Fibroblast of lung (primary cell): ENCODE data around the gene NXN. TPM values are rescaled to one million over a fixed set of nuclear protein-coding genes. Genes with fewer than 3 reads are reported as not detected.
A peak's percentile ranks its signal among the peaks of the same experiment; 100 is the strongest.

Experiments used
- DNase-seq, 2 donors: peaks; one replicate each; pipeline versions ENCODE4 v3.0.0 to v3.0.0-alpha.2; 2010; ENCODE audit warnings: low read depth in 2 of 2
- H2AFZ ChIP-seq: 2 replicates; pipeline ENCODE4 v1.5.1; 2012; ENCODE audit warnings: low read length, control low read depth, inconsistent platforms
- H3K27ac ChIP-seq: 2 replicates; pipeline ENCODE4 v1.5.1; 2011; ENCODE audit warnings: low read length, control low read depth; ENCODE audit not compliant: insufficient read depth
- H3K27me3 ChIP-seq: 2 replicates; pipeline ENCODE4 v1.5.1; 2011; ENCODE audit warnings: mild to moderate bottlenecking, low read length; ENCODE audit not compliant: control insufficient read depth, insufficient read depth
- H3K36me3 ChIP-seq: 2 replicates; pipeline ENCODE4 v1.5.1; 2011; ENCODE audit warnings: low read length; ENCODE audit not compliant: control insufficient read depth, insufficient read depth
- H3K4me1 ChIP-seq: 2 replicates; pipeline ENCODE4 v1.5.1; 2011; ENCODE audit warnings: low read length; ENCODE audit not compliant: control insufficient read depth, insufficient read depth; ENCODE audit errors: extremely low read depth
- H3K4me2 ChIP-seq: 2 replicates; pipeline ENCODE4 v1.5.1; 2011; ENCODE audit warnings: low read length, control low read depth; ENCODE audit not compliant: insufficient read depth; ENCODE audit errors: extremely low read depth
- H3K4me3 ChIP-seq, 4 experiments: fragments of 200-600 bp in 1 of 4; sonication (generic) in 1 of 4; replicated peaks in 1 of 4; 2 replicates each; pipeline ENCODE4 v1.5.1; 2011 to 2016; ENCODE audit warnings: low read length in 4 of 4, low read depth in 3 of 4, mild to moderate bottlenecking in 3 of 4, control low read depth in 2 of 4, inconsistent platforms in 1 of 4, mixed read lengths in 1 of 4; ENCODE audit not compliant: insufficient read depth in 1 of 4; ENCODE audit errors: control extremely low read depth in 1 of 4
- H3K79me2 ChIP-seq: 2 replicates; pipeline ENCODE4 v1.5.1; 2012; ENCODE audit warnings: mild to moderate bottlenecking, low read length, inconsistent platforms; ENCODE audit not compliant: control insufficient read depth, insufficient read depth
- H3K9ac ChIP-seq: 2 replicates; pipeline ENCODE4 v1.5.1; 2011; ENCODE audit warnings: mild to moderate bottlenecking, low read length, control low read depth; ENCODE audit not compliant: insufficient read depth
- H3K9me3 ChIP-seq: 2 replicates; pipeline ENCODE4 v1.5.1; 2012; ENCODE audit warnings: low read depth, low read length; ENCODE audit not compliant: control insufficient read depth, insufficient read depth
- H4K20me1 ChIP-seq: 2 replicates; pipeline ENCODE4 v1.5.1; 2011; ENCODE audit warnings: low read length; ENCODE audit not compliant: control insufficient read depth, insufficient read depth; ENCODE audit errors: extremely low read depth
- CTCF ChIP-seq, 2 donors: IDR thresholded peaks in 1 of 2; conservative IDR thresholded peaks in 1 of 2; 1 replicate in 1 of 2; 2 replicates in 1 of 2; pipeline ENCODE4 v1.5.1; 2011 to 2012; ENCODE audit warnings: low read length in 2 of 2, control low read depth in 1 of 2, inconsistent platforms in 1 of 2, low read depth in 1 of 2, mild to moderate bottlenecking in 1 of 2
- EZH2 ChIP-seq: IDR thresholded peaks from 2 replicates; pipeline ENCODE4 v1.5.1; 2012; ENCODE audit warnings: low read length, control low read depth, mild to moderate bottlenecking; ENCODE audit errors: missing control alignments
- polyA minus RNA-seq: library from RNA; depleted of rRNA, polyadenylated mRNA; stranded (reverse); fragments of >200 nt; gene quantifications from 2 replicates; pipeline ENCODE4 v1.2.3, GENCODE V29; 2011; ENCODE audit warnings: low replicate concordance
- polyA plus RNA-seq, 2 donors: library from polyadenylated mRNA; depleted of rRNA in 1 of 2; stranded (reverse) in 1 of 2; unstranded in 1 of 2; fragments of >200 nt; gene quantifications; 2 replicates each; pipeline ENCODE4 v1.2.1, GENCODE V29; 2011 to 2012; ENCODE audit warnings: missing spikeins in 1 of 2
- total RNA-seq: library from RNA; depleted of rRNA; stranded (reverse); fragments of >200 nt; gene quantifications from 2 replicates; pipeline ENCODE4 v1.2.1, GENCODE V29; 2014

NXN gene
- total RNA-seq: 48.0 and 53.8 TPM in 2 replicates
- 38.5 and 75.6 TPM in 2 replicates for polyA plus RNA-seq
- polyA plus RNA-seq (2012): 45.5 and 79.1 TPM in 2 replicates
- polyA minus RNA-seq: 109 and 204 TPM in 2 replicates

- peak within 1 kb of the TSS; percentile 42 to 84 (median 80) for H3K4me3 ChIP-seq
- H3K9ac ChIP-seq: peak within 1 kb of the TSS; percentile 57
- H2AFZ ChIP-seq: peak within 1 kb of the TSS; percentile 52
- no peaks in the 10 kb centered on the region for H4K20me1 ChIP-seq
- peak within 1 kb of the TSS; percentile 46 for H3K27ac ChIP-seq
- H3K79me2 ChIP-seq: peaks cover 25% of the 10 kb centered on the region
- no peaks in the 10 kb centered on the region for H3K4me1 ChIP-seq
- no peaks in the 10 kb centered on the region for H3K36me3 ChIP-seq
- TF ChIP-seq EZH2: no peak
- TF ChIP-seq CTCF (conservative IDR thresholded peaks at IDR 0.05 in 1 of 2, IDR thresholded peaks at IDR 0.05 in 1 of 2; ENCODE audit: low read depth in 1 of 2, low read length in 2 of 2): peak in 1 of 2 donors; percentile 10
- DNase-seq: peak; percentile 60 to 74
- no peaks in the 10 kb centered on the region for H3K9me3 ChIP-seq
- peak within 1 kb of the TSS; percentile 93 for H3K4me2 ChIP-seq
- no peaks in the 10 kb centered on the region for H3K27me3 ChIP-seq
Observed at GRCh38 chr17:979539-980405, at the start of gene NXN. Gene NXN, minus strand, starts transcription at chr17:979776.

GRCh38 chr17:1027044-1027443 is 47.5 kb upstream of the NXN start:
- Histone ChIP-seq H3K27me3 (no peaks in the 10 kb centered on the region), H2AFZ (no peak overlapping the region), H3K4me2 (no peak overlapping the region), H3K9me3 (no peaks in the 10 kb centered on the region), H4K20me1 (no peaks in the 10 kb centered on the region), H3K4me3 (no peak overlapping the region), H3K9ac (no peak overlapping the region), H3K4me1 (peaks cover 23% of the 10 kb centered on the region), H3K79me2 (no peaks in the 10 kb centered on the region), H3K36me3 (peaks cover 1% of the 10 kb centered on the region), H3K27ac (no peak overlapping the region)
- DNase-seq: no peak
- TF ChIP-seq CTCF (conservative IDR thresholded peaks at IDR 0.05 in 1 of 2, IDR thresholded peaks at IDR 0.05 in 1 of 2; ENCODE audit: low read depth in 1 of 2, low read length in 2 of 2) (no peak), EZH2 (no peak)

- peaks cover 23% of the 10 kb centered on the region for H3K4me1 ChIP-seq
Observed at GRCh38 chr17:1026599-1026975, 47.0 kb upstream of the NXN start.

More at GRCh38 chr17:1026599-1026975, 47.0 kb upstream of the NXN start:
- no peak for TF ChIP-seq EZH2
- no peak for TF ChIP-seq CTCF (conservative IDR thresholded peaks at IDR 0.05 in 1 of 2, IDR thresholded peaks at IDR 0.05 in 1 of 2; ENCODE audit: low read depth in 1 of 2, low read length in 2 of 2)
- Histone ChIP-seq H3K4me3 (no peak overlapping the region), H3K27me3 (no peaks in the 10 kb centered on the region), H3K4me2 (no peak overlapping the region), H3K27ac (no peak overlapping the region), H4K20me1 (no peaks in the 10 kb centered on the region), H3K9me3 (no peaks in the 10 kb centered on the region), H3K79me2 (no peaks in the 10 kb centered on the region), H3K36me3 (peaks cover 2% of the 10 kb centered on the region), H3K9ac (no peak overlapping the region), H2AFZ (no peak overlapping the region)
- no peak for DNase-seq
